OCI-LY7 (cell line): ENCODE results near the gene NRIP1. TPM values are rescaled to one million over a fixed set of nuclear protein-coding genes. Genes with fewer than 3 reads are reported as not detected.

Experiments
- BruUV-seq: library from RNA; stranded (reverse); fragments of 400-500 nt; replicated peaks from 2 replicates; lab custom pipeline; 2021; lab: Mats Ljungman, UMichigan
- CTCF ChIA-PET: fragments of 300-600 bp; sonication (Branson Sonifier 250); formaldehyde crosslinking; loops from one replicate; lab custom pipeline; 2022; ENCODE audit warnings: antibody characterized with exemption; ENCODE audit not compliant: unreplicated experiment; lab: Charles Lee
- POLR2A ChIA-PET: fragments of 300-600 bp; sonication (Branson Sonifier 250); formaldehyde crosslinking; loops from one replicate; lab custom pipeline; 2022; ENCODE audit warnings: antibody characterized with exemption; lab: Charles Lee
- DNase-seq: peaks from one replicate; pipeline ENCODE4 v3.0.0-alpha.2; 2015; ENCODE audit warnings: low spot score
- H2AFZ ChIP-seq: fragments of 200-600 bp; sonication (generic), shearing (Covaris generic); 2 replicates; pipeline ENCODE4 v1.6.1; 2014; ENCODE audit warnings: mild to moderate bottlenecking, antibody characterized with exemption, low read length, moderate library complexity
- H3K27ac ChIP-seq: fragments of 200-600 bp; sonication (generic); 2 replicates; pipeline ENCODE4 v1.5.1; 2014; ENCODE audit warnings: mixed run types, low read depth, mild to moderate bottlenecking, moderate library complexity, low read length, inconsistent platforms; ENCODE audit not compliant: poor library complexity, severe bottlenecking
- H3K36me3 ChIP-seq: fragments of 200-600 bp; sonication (generic); 2 replicates; pipeline ENCODE4 v1.6.1; 2014; ENCODE audit warnings: mild to moderate bottlenecking, antibody characterized with exemption, low read length, moderate library complexity, mixed read lengths; ENCODE audit not compliant: insufficient read depth
- H3K4me1 ChIP-seq: fragments of 200-600 bp; sonication (generic); 2 replicates; pipeline ENCODE4 v1.5.1; 2014; ENCODE audit warnings: mild to moderate bottlenecking, low read length; ENCODE audit not compliant: insufficient read depth, poor library complexity, severe bottlenecking
- H3K4me2 ChIP-seq: fragments of 200-600 bp; sonication (generic); 2 replicates; pipeline ENCODE4 v1.6.1; 2014; ENCODE audit warnings: mild to moderate bottlenecking, low read length
- H3K4me3 ChIP-seq: fragments of 200-600 bp; sonication (generic); 2 replicates; pipeline ENCODE4 v1.5.1; 2014; ENCODE audit warnings: mild to moderate bottlenecking, low read depth, low read length; ENCODE audit not compliant: poor library complexity, severe bottlenecking
- H3K79me2 ChIP-seq: fragments of 200-600 bp; sonication (generic); 2 replicates; pipeline ENCODE4 v1.6.1; 2016; ENCODE audit warnings: low read depth, mild to moderate bottlenecking, low read length, moderate library complexity, mixed read lengths; ENCODE audit not compliant: insufficient read depth
- H3K9me2 ChIP-seq: fragments of 200-600 bp; sonication (generic); 2 replicates; pipeline ENCODE4 v1.6.1; 2016; ENCODE audit warnings: mild to moderate bottlenecking, low read length, mixed read lengths; ENCODE audit not compliant: insufficient read depth
- H3K9me3 ChIP-seq: fragments of 200-600 bp; sonication (generic); 2 replicates; pipeline ENCODE4 v1.6.1; 2014; ENCODE audit warnings: mild to moderate bottlenecking, mixed run types, low read length, mixed read lengths
- H4K20me1 ChIP-seq: fragments of 200-600 bp; sonication (generic); 2 replicates; pipeline ENCODE4 v1.6.1; 2014; ENCODE audit warnings: mild to moderate bottlenecking, antibody characterized with exemption, low read length, moderate library complexity, mixed read lengths; ENCODE audit not compliant: insufficient read depth
- CTCF ChIP-seq: fragments of 200-600 bp; sonication (generic); conservative IDR thresholded peaks from 2 replicates; pipeline ENCODE4 v1.5.1; 2014; ENCODE audit warnings: mild to moderate bottlenecking, antibody characterized with exemption, low read length, moderate library complexity, mixed read lengths
- EZH2phosphoT487 ChIP-seq: fragments of 200-600 bp; sonication (generic); IDR thresholded peaks from 2 replicates; pipeline ENCODE4 v1.6.1; 2018; ENCODE audit warnings: low read depth, borderline replicate concordance, mild to moderate bottlenecking, mixed run types, antibody characterized with exemption, low read length, moderate library complexity, mixed read lengths
- intact Hi-C: fragments of 100-400 bp; cut with micrococcal nuclease; formaldehyde crosslinking; loops from one replicate; pipeline ENCODE4 v1.10.0; 2022; ENCODE audit not compliant: unreplicated experiment
- total RNA-seq, 2 experiments: library from RNA; depleted of rRNA in 1 of 2; stranded (reverse); fragments of >200 nt in 1 of 2; shearing (Covaris generic) in 1 of 2; gene quantifications; 2 replicates each; pipeline ENCODE4 v1.2.3, GENCODE V29; 2014 to 2022

The NRIP1 gene
- total RNA-seq, 2 experiments from 2014 or later: not detected

GRCh38 chr21:14917762-14918161, 147.0 kb downstream of the NRIP1 start:
- Histone ChIP-seq H3K9me2 (no peaks in the 10 kb centered on the region), H3K4me2 (no peak overlapping the region), H3K9me3 (no peaks in the 10 kb centered on the region), H4K20me1 (no peaks in the 10 kb centered on the region), H2AFZ (no peak overlapping the region), H3K79me2 (no peaks in the 10 kb centered on the region), H3K4me3 (no peak overlapping the region), H3K4me1 (no peaks in the 10 kb centered on the region), H3K36me3 (no peaks in the 10 kb centered on the region), H3K27ac (no peak overlapping the region)
- ChIA-PET CTCF (no interaction called here), POLR2A (interaction anchor here (0.7 to 1.7 kb wide), 3 partner anchors 12 to 480 kb away, joined by 3 read pairs; no protein-coding TSS in a partner anchor)
- TF ChIP-seq EZH2phosphoT487 (no peak), CTCF (no peak)
- intact Hi-C loops: no loop called here
- no TSS peak for BruUV-seq
- no peak for DNase-seq

GRCh38 chr21:14916676-14917141, 148.1 kb downstream of the NRIP1 start:
- H3K79me2 ChIP-seq: no peaks in the 10 kb centered on the region
- BruUV-seq: no TSS peak
- no peak overlapping the region for H3K27ac ChIP-seq
- H3K4me3 ChIP-seq: no peak overlapping the region
- no peaks in the 10 kb centered on the region for H3K9me3 ChIP-seq
- intact Hi-C loops: no loop called here
- H3K36me3 ChIP-seq: no peaks in the 10 kb centered on the region
- H3K9me2 ChIP-seq: no peaks in the 10 kb centered on the region
- ChIA-PET CTCF (no interaction called here), POLR2A (interaction anchor here (0.6 kb wide), 1 partner anchor 40 kb away, joined by 3 read pairs; no protein-coding TSS in a partner anchor)
- DNase-seq: no peak
- no peak overlapping the region for H3K4me2 ChIP-seq
- H3K4me1 ChIP-seq: no peaks in the 10 kb centered on the region
- no peak overlapping the region for H2AFZ ChIP-seq
- no peak for TF ChIP-seq CTCF
- no peak for TF ChIP-seq EZH2phosphoT487
- H4K20me1 ChIP-seq: no peaks in the 10 kb centered on the region

- no peak overlapping the region for H3K27ac ChIP-seq
- no peaks in the 10 kb centered on the region for H3K9me3 ChIP-seq
- TF ChIP-seq EZH2phosphoT487 (no peak), CTCF (no peak)
- no peak overlapping the region for H2AFZ ChIP-seq
- H3K4me2 ChIP-seq: no peak overlapping the region
- no peak for DNase-seq
- CTCF ChIA-PET: no interaction called here
- no TSS peak for BruUV-seq
- intact Hi-C loops: no loop called here
- no peaks in the 10 kb centered on the region for H4K20me1 ChIP-seq
- no peaks in the 10 kb centered on the region for H3K79me2 ChIP-seq
- no peaks in the 10 kb centered on the region for H3K36me3 ChIP-seq
- H3K9me2 ChIP-seq: no peaks in the 10 kb centered on the region; the same call in 1 of the 2 replicates
- no peak overlapping the region for H3K4me3 ChIP-seq
- no peaks in the 10 kb centered on the region for H3K4me1 ChIP-seq
- POLR2A ChIA-PET: no interaction called here
These were observed 151.2 kb downstream of the NRIP1 start for GRCh38 chr21:14913638-14914037.
